Measurements from ENCODE around the gene PCID2.

DNA sequence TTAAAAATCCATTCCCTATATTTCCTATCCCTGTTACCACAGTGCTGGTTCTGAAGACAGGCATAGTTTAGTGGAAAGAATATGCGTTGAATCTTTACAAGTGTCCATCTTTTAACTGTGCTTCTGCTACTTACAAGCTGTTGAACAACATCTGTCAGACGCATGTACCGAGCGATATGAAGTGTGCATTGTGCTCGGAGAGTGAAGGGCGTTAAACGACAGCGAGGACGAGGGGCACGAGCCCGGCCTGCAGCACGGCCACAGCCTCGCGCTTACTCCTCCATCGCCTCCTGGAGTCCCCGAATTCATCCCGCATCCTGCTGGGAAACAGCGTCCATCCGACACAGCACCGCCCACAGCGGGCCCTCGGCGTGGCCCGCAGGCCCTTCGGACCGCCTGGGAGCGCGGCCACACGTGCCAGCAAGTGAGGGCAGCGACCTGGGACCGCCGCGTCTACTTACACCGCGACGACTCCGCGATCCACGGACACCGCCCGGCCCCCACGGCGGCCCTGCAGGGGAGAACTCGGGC lies 514 bp downstream of the PCID2 start:
- TF ChIP-seq, protein P1, sequence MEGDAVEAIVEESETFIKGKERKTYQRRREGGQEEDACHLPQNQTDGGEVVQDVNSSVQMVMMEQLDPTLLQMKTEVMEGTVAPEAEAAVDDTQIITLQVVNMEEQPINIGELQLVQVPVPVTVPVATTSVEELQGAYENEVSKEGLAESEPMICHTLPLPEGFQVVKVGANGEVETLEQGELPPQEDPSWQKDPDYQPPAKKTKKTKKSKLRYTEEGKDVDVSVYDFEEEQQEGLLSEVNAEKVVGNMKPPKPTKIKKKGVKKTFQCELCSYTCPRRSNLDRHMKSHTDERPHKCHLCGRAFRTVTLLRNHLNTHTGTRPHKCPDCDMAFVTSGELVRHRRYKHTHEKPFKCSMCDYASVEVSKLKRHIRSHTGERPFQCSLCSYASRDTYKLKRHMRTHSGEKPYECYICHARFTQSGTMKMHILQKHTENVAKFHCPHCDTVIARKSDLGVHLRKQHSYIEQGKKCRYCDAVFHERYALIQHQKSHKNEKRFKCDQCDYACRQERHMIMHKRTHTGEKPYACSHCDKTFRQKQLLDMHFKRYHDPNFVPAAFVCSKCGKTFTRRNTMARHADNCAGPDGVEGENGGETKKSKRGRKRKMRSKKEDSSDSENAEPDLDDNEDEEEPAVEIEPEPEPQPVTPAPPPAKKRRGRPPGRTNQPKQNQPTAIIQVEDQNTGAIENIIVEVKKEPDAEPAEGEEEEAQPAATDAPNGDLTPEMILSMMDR (IDR thresholded peaks at IDR 0.05; ENCODE audit: insufficient read depth, low read length, poor library complexity, severe bottlenecking), result no peak
- TF ChIP-seq EZH2phosphoT487 (conservative IDR thresholded peaks at IDR 0.05; ENCODE audit: low read length), result no peak
